NCI-H1048 (cell line): ENCODE data around the gene PRDM15.

ENCODE experiments used
- DNase-seq: peaks from one replicate; lab custom pipeline; 2025; lab: John Stamatoyannopoulos, UW

Gene PRDM15, protein sequence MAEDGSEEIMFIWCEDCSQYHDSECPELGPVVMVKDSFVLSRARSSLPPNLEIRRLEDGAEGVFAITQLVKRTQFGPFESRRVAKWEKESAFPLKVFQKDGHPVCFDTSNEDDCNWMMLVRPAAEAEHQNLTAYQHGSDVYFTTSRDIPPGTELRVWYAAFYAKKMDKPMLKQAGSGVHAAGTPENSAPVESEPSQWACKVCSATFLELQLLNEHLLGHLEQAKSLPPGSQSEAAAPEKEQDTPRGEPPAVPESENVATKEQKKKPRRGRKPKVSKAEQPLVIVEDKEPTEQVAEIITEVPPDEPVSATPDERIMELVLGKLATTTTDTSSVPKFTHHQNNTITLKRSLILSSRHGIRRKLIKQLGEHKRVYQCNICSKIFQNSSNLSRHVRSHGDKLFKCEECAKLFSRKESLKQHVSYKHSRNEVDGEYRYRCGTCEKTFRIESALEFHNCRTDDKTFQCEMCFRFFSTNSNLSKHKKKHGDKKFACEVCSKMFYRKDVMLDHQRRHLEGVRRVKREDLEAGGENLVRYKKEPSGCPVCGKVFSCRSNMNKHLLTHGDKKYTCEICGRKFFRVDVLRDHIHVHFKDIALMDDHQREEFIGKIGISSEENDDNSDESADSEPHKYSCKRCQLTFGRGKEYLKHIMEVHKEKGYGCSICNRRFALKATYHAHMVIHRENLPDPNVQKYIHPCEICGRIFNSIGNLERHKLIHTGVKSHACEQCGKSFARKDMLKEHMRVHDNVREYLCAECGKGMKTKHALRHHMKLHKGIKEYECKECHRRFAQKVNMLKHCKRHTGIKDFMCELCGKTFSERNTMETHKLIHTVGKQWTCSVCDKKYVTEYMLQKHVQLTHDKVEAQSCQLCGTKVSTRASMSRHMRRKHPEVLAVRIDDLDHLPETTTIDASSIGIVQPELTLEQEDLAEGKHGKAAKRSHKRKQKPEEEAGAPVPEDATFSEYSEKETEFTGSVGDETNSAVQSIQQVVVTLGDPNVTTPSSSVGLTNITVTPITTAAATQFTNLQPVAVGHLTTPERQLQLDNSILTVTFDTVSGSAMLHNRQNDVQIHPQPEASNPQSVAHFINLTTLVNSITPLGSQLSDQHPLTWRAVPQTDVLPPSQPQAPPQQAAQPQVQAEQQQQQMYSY

GRCh38 chr21:41879190-41879998 lies at the start of gene PRDM15:
TSS of gene PRDM15 (minus strand) at chr21:41879344. CDS start at chr21:41860363, 18,981 bp downstream.
- peak; percentile 69 for DNase-seq

- DNase-seq, result no peak
Observed at GRCh38 chr21:41928621-41929220, 49.6 kb upstream of the PRDM15 start.

GRCh38 chr21:41927727-41928409 lies 48.7 kb upstream of the PRDM15 start:
- DNase-seq, result no peak

DNA sequence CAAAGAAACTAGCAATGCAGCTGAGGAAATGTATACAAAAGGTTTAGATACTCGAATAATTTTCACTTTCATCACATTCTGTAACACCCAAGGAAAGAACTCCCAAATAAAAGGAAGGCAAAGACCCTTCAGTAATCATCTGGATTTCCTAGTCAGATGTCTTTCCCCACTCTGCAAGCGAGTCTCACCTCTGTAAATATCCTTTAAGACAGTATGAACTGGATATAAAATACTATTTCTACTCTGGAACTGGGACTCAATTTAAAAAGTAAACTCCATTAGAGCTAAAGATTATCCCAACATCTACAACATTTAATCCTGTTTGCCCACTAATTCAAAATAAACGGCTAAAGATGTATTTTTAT lies 47.6 kb upstream of the PRDM15 start:
- DNase-seq, result no peak

GRCh38 chr21:41926117-41926806 lies 47.1 kb upstream of the PRDM15 start:
- no peak for DNase-seq

DNA sequence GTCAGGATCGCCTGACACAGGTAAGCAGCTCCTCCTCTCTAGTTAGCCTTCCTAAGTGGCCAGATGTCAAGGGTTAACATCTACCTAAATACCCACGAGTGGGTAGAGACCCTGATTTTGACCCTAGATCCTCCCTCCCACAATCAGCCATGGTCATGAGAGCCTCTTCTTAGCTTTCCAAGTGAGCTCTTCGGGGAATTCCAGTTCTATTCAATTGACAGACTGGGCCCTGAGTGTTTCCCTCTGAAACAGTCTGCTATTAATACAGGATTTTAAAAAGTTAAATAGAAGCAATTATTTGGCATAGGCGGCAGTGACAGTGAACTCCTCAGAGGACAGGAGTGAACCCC lies 46.6 kb upstream of the PRDM15 start:
- DNase-seq, result no peak

DNA sequence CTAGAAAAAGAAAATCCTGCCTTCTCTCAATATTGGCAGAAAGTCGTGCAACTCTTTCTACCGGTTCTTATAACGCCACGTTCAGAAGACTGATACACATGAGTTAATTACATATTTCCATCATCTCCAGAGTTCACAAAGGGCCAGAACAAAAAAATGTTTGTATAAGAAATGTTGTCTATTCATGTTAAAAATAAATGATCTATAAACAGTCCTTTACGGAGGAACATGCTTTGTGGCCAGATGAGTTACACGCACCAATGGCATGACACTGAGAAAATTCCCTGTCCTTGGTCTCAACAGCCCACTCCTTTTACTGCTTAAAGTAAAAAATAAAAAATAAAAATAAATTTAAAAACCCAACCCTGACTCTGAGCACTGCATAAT lies 45.2 kb upstream of the PRDM15 start:
- DNase-seq, result no peak

DNA sequence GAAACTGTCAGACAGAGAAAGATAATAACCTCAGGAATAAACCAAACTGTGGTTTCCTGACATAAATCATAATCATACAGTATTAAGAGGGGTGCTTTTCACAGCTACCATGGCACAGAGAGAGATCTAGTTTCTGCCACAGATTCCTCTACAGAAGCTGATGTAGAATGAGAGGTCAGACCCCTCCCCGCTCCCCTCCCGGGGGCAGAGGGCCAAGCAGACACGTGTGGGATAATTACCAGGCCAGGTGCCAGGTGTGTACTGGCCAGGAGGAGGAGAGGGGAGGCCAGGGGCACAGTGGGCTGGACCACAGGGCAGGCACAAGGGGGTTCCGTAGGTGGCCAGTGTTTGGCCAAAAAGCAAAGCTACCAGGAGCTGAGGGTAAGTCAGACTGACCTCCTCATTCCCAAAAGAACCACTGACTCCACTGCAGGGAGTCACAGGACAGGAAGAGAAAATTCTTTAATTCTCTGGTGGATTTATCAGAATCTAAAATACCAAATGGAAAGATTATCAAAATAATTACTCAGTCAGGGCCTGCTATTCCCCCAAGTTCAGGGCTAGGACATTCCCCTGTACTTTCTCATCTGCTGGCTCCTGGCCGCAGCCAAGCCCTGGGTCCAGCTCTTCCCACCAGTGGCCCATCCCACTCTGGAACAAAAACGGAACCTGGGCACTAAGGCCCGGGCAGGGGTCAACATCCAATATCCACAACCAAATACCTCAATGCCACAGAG lies 44.7 kb upstream of the PRDM15 start:
- no peak for DNase-seq

- DNase-seq, result no peak
Observed at GRCh38 chr21:41923186-41923585, 44.0 kb upstream of the PRDM15 start.

DNA sequence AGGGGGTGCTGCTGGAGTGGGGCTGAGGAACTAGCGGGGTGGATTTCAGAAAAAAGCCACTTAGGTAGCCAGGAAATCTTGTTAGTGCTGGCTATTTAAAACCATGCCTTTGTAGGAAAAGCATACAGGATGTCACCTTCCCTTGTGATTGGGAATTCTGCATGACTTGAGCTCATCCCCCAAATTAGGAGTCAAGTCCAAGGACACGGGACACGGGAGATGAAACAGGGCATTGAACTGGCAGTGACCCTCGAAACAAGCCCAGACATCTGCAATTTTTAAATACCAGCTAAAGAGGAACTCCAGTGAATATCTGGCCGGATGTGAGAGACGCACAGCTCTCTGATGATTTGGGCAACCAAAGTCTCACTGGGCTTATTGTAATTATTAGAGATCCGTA lies 41.9 kb upstream of the PRDM15 start:
- DNase-seq, result no peak

DNA sequence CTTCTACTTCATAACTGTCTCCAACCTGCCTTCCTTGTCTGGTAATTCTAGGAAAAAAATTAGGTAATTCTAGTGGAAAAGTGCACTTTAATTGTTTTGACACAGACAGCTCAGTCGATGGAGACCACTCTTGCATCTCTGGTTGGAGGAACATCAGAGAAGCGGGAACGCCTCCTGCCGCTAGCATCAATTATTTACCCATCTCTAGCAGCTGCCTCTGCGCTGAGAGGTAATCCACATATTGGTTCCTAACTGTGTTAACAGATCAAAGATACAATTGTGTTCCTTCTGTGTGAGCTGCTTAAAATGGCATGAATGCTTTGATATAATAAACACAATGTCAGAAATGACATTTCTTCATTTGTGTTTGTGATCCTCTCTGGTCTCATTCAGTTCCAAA lies 41.3 kb upstream of the PRDM15 start:
- DNase-seq, result no peak

GRCh38 chr21:41919666-41920398 lies 40.7 kb upstream of the PRDM15 start:
- DNase-seq, result no peak

DNA sequence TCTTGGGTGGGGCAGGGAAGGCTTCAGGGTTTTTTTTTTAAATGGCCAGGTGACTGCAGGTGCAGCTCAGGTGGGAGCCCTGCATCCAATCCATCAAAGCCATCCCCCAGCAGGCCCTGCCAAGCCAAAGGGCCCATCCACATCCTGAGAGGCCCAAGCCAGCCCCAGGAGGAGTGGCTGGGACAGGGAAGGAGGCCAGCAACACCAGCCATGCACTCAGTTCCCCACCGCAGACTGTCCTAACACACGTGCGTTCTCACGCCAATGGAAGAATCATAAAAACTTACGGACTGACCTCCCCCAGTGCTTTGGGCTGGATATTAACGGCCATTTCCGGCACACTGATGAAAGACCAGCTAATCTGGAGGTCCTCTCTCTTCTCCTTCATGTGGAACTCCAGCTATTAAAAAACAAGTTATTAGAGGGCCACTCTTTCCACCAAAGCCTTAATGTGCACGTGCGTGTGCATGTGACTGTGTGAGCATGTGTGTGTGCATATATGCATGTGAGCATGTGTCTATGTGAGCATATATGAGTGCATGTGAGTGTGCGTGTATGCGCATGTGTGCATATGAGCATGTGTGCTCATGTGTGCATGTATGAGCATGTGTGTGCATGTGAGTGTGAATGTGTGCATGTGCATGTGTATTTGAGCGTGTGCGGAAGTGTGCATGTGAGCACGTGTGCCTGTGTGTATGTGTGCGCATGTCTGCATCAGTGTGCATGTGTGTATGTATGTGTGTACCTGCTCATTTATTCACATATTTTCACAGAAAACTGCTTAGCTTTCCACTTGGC lies 39.6 kb upstream of the PRDM15 start:
- no peak for DNase-seq

GRCh38 chr21:41917531-41917930 lies 38.4 kb upstream of the PRDM15 start:
- DNase-seq, result no peak

GRCh38 chr21:41916888-41917433 lies 37.8 kb upstream of the PRDM15 start:
- DNase-seq, result no peak

DNA sequence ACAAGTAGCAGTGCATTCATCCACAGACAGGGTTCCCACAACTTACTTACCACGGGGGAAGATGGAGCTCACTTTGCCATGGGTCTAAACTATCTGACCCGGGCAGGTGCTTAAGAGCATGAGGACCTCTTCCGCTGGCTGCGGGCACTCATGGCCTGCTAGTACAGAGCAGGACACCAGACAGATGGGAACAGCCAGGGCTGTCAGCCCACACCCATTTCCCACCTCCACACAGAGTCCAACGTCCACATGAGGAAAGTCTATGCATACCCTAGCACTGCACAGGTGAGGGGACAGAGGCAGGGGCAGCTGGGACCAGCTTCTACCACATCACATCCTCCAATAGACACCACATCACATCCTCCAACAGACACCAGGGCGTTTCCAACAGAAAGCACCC lies 35.8 kb upstream of the PRDM15 start:
- no peak for DNase-seq

DNA sequence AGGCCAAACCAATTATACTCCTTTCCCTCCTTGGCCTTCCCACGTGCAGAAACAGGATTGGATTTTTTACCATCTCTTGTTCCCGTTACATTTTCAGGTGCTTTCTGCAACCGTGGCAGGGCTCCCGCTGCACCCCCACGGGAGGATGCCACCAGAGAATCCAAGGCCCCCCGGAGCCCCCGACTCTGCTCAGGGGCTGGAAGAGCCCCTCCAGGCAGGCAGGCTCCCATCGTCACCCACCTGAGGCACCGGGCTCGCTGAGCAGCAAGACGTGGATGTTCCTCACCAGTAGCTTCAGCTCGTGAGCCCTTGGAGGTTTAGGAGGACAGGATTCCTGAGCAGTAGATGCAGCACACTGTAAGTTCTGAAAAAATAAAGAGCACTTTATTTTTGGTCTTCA lies 35.2 kb upstream of the PRDM15 start:
- no peak for DNase-seq

GRCh38 chr21:41913230-41913629 lies 34.1 kb upstream of the PRDM15 start:
- DNase-seq, result no peak
